Suprapubic skin (tissue), 4 donors: Measurements from ENCODE around the gene NAE1.

Experiments
- EP300 ChIP-seq: sonication (generic); formaldehyde crosslinking; IDR thresholded peaks from one replicate; pipeline ENCODE4 v1.6.1; 2017; ENCODE audit warnings: antibody characterized with exemption
- POLR2AphosphoS5 ChIP-seq, 3 donors: sonication (generic); formaldehyde crosslinking; IDR thresholded peaks; one replicate each; pipeline ENCODE4 v1.6.1; 2017; ENCODE audit warnings: antibody characterized with exemption in 3 of 3

- TF ChIP-seq EP300 (no peak), POLR2AphosphoS5 (IDR thresholded peaks at IDR 0.05) (no peak)
Measured at GRCh38 chr16:66834746-66835145, 4.0 kb upstream of the NAE1 start.
